IMR-90 (cell line): ENCODE measurements around the gene RBP5. TPM values are rescaled to one million over a fixed set of nuclear protein-coding genes. Genes with fewer than 3 reads are reported as not detected.

Source experiments
- ATAC-seq: fragments of 200-7000 bp; cut with Tn5 transposase; 2 replicates; pipeline ENCODE4 v1.9.1; 2020; ENCODE audit warnings: low read depth, mild to moderate bottlenecking, moderate library complexity
- BruUV-seq: library from RNA; stranded (reverse); fragments of 400-500 nt; replicated peaks from 2 replicates; lab custom pipeline; 2021; lab: Mats Ljungman, UMichigan
- CTCF ChIA-PET: fragments of 300-600 bp; formaldehyde crosslinking; extraction: SDS; loops from one replicate; lab custom pipeline; 2021; ENCODE audit warnings: antibody characterized with exemption; lab: Yijun Ruan, JAX
- POLR2A ChIA-PET: fragments of 300-600 bp; sonication (Branson Sonifier 250); formaldehyde crosslinking; loops from one replicate; lab custom pipeline; 2022; ENCODE audit warnings: antibody characterized with exemption; ENCODE audit not compliant: unreplicated experiment; lab: Charles Lee
- DNase-seq: peaks from one replicate; pipeline ENCODE4 v3.0.0; 2013
- H2AFZ ChIP-seq: replicated peaks from 2 replicates; pipeline ENCODE3; 2013; ENCODE audit warnings: low read length, mild to moderate bottlenecking; ENCODE audit not compliant: poor library complexity
- H2AK5ac ChIP-seq: 2 replicates; pipeline ENCODE4 v1.6.1; 2013; ENCODE audit warnings: low read depth, low read length, inconsistent platforms
- H2AK9ac ChIP-seq: replicated peaks from 2 replicates; pipeline ENCODE3; 2013; ENCODE audit warnings: mild to moderate bottlenecking, low read depth, low read length, moderate library complexity; ENCODE audit not compliant: poor library complexity
- H2BK120ac ChIP-seq: 2 replicates; pipeline ENCODE4 v1.6.1; 2013; ENCODE audit warnings: low read depth, low read length, inconsistent platforms
- H2BK15ac ChIP-seq: 3 replicates; pipeline ENCODE4 v1.6.1; 2013; ENCODE audit warnings: low read depth, low read length, inconsistent platforms
- H2BK20ac ChIP-seq: 2 replicates; pipeline ENCODE4 v1.6.1; 2013; ENCODE audit warnings: low read depth, mild to moderate bottlenecking, inconsistent platforms, low read length, moderate library complexity
- H2BK5ac ChIP-seq: 2 replicates; pipeline ENCODE4 v1.6.1; 2013; ENCODE audit warnings: mild to moderate bottlenecking, low read depth, low read length, inconsistent platforms; ENCODE audit not compliant: poor library complexity, severe bottlenecking
- H3K14ac ChIP-seq: replicated peaks from 2 replicates; pipeline ENCODE4 v1.6.1; 2013; ENCODE audit warnings: low read depth, low read length, inconsistent platforms
- H3K18ac ChIP-seq: 2 replicates; pipeline ENCODE4 v1.6.1; 2013; ENCODE audit warnings: low read depth, low read length, control low read depth
- H3K23ac ChIP-seq: 2 replicates; pipeline ENCODE4 v1.6.1; 2013; ENCODE audit warnings: low read depth, low read length, inconsistent platforms
- H3K27ac ChIP-seq: 2 replicates; pipeline ENCODE4 v1.5.1; 2013; ENCODE audit warnings: mild to moderate bottlenecking, control low read depth, low read length; ENCODE audit not compliant: insufficient read depth
- H3K27me3 ChIP-seq: 2 replicates; pipeline ENCODE4 v1.6.1; 2013; ENCODE audit warnings: low read length; ENCODE audit not compliant: control insufficient read depth, insufficient read depth
- H3K36me3 ChIP-seq: 2 replicates; pipeline ENCODE4 v1.6.1; 2013; ENCODE audit warnings: low read length, mixed read lengths; ENCODE audit not compliant: control insufficient read depth, insufficient read depth
- H3K4ac ChIP-seq: 2 replicates; pipeline ENCODE4 v1.6.1; 2013; ENCODE audit warnings: low read depth, low read length, inconsistent platforms
- H3K4me1 ChIP-seq: 2 replicates; pipeline ENCODE4 v1.6.1; 2013; ENCODE audit warnings: low read length, mixed read lengths; ENCODE audit not compliant: control insufficient read depth, insufficient read depth
- H3K4me2 ChIP-seq: 2 replicates; pipeline ENCODE4 v1.6.1; 2013; ENCODE audit warnings: low read depth, mild to moderate bottlenecking, control low read depth, low read length, moderate library complexity
- H3K4me3 ChIP-seq: 2 replicates; pipeline ENCODE4 v1.5.1; 2013; ENCODE audit warnings: low read depth, mild to moderate bottlenecking, control low read depth, low read length, moderate library complexity; ENCODE audit not compliant: insufficient read depth
- H3K56ac ChIP-seq: 2 replicates; pipeline ENCODE4 v1.6.1; 2013; ENCODE audit warnings: low read length, inconsistent platforms; ENCODE audit not compliant: insufficient read depth; ENCODE audit errors: extremely low read depth
- H3K79me1 ChIP-seq, 2 experiments: 2 replicates each; pipeline ENCODE4 v1.6.1; 2013; ENCODE audit warnings: low read length in 2 of 2, inconsistent platforms in 1 of 2, low read depth in 1 of 2
- H3K9ac ChIP-seq: 2 replicates; pipeline ENCODE4 v1.6.1; 2013; ENCODE audit warnings: low read depth, low read length, control low read depth
- H3K9me1 ChIP-seq: 2 replicates; pipeline ENCODE4 v1.6.1; 2013; ENCODE audit warnings: low read length, inconsistent platforms; ENCODE audit not compliant: insufficient read depth
- H3K9me3 ChIP-seq: 2 replicates; pipeline ENCODE4 v1.6.1; 2013; ENCODE audit warnings: low read length; ENCODE audit not compliant: control insufficient read depth, insufficient read depth
- H4K20me1 ChIP-seq: 2 replicates; pipeline ENCODE4 v1.6.1; 2013; ENCODE audit warnings: low read length, inconsistent platforms; ENCODE audit not compliant: insufficient read depth
- H4K5ac ChIP-seq: 2 replicates; pipeline ENCODE4 v1.6.1; 2013; ENCODE audit warnings: mild to moderate bottlenecking, low read depth, low read length, control low read depth
- H4K8ac ChIP-seq, 2 experiments: 2 replicates each; pipeline ENCODE4 v1.6.1; 2013; ENCODE audit warnings: low read depth in 2 of 2, low read length in 2 of 2, control low read depth in 1 of 2, inconsistent platforms in 1 of 2
- H4K91ac ChIP-seq: 2 replicates; pipeline ENCODE4 v1.6.1; 2013; ENCODE audit warnings: low read depth, low read length, inconsistent platforms; ENCODE audit not compliant: insufficient read depth
- BHLHE40 ChIP-seq: fragments of 150-350 bp; IDR thresholded peaks from 2 replicates; pipeline ENCODE4 v1.6.1; 2016; ENCODE audit warnings: mild to moderate bottlenecking, low read depth, low read length
- FOS ChIP-seq: fragments of 150-350 bp; IDR thresholded peaks from 2 replicates; pipeline ENCODE4 v1.6.1; 2016; ENCODE audit warnings: low read depth, low read length
- MAFK ChIP-seq: IDR thresholded peaks from 2 replicates; pipeline ENCODE4 v1.6.1; 2012; ENCODE audit warnings: low read depth, low read length, improper control_type of control experiment
- MAZ ChIP-seq: IDR thresholded peaks from 2 replicates; pipeline ENCODE4 v1.6.1; 2012; ENCODE audit warnings: low read depth, mild to moderate bottlenecking, low read length, improper control_type of control experiment, moderate library complexity, borderline replicate concordance
- MXI1 ChIP-seq: IDR thresholded peaks from 2 replicates; pipeline ENCODE4 v1.6.1; 2012; ENCODE audit warnings: low read depth, mild to moderate bottlenecking, low read length, moderate library complexity, borderline replicate concordance
- NFE2L2 ChIP-seq: fragments of 150-350 bp; IDR thresholded peaks from 2 replicates; pipeline ENCODE4 v1.6.1; 2016; ENCODE audit warnings: low read depth, mild to moderate bottlenecking, low read length
- POLR2A ChIP-seq: IDR thresholded peaks from 2 replicates; pipeline ENCODE4 v1.6.1; 2012; ENCODE audit warnings: mild to moderate bottlenecking, low read depth, low read length
- RAD21 ChIP-seq: IDR thresholded peaks from 2 replicates; pipeline ENCODE4 v1.6.1; 2012; ENCODE audit warnings: low read length, improper control_type of control experiment
- RCOR1 ChIP-seq: IDR thresholded peaks from 2 replicates; pipeline ENCODE4 v1.6.1; 2012; ENCODE audit warnings: mild to moderate bottlenecking, low read length, improper control_type of control experiment; ENCODE audit not compliant: insufficient replicate concordance
- RFX5 ChIP-seq: IDR thresholded peaks from 2 replicates; pipeline ENCODE4 v1.8.0; 2012; ENCODE audit warnings: low read depth, mild to moderate bottlenecking, low read length, moderate library complexity
- SMC3 ChIP-seq: fragments of 150-350 bp; IDR thresholded peaks from 2 replicates; pipeline ENCODE4 v1.6.1; 2016; ENCODE audit warnings: low read depth, mild to moderate bottlenecking, antibody characterized with exemption, low read length, moderate library complexity
- USF2 ChIP-seq: fragments of 150-350 bp; IDR thresholded peaks from 2 replicates; pipeline ENCODE4 v1.6.1; 2017; ENCODE audit warnings: mild to moderate bottlenecking, antibody characterized with exemption, low read length, low read depth
- WGBS, 2 experiments: methylation state at CpG; one replicate each; pipeline versions ENCODE4 v1.1.5 to v1.1.7; 2013; ENCODE audit warnings: missing lambda C conversion rate in 2 of 2; ENCODE audit not compliant: insufficient read length in 1 of 2; ENCODE audit errors: extremely low coverage in 2 of 2; 5-methylcytosine and 5-hydroxymethylcytosine counted together
- dilution Hi-C: fragments of 300-500 bp; cut with HindIII; formaldehyde crosslinking; loops from one replicate; pipeline ENCODE4 v1.14.3; 2018; ENCODE audit warnings: low sequenced_read_pairs; ENCODE audit not compliant: unreplicated experiment
- in situ Hi-C: fragments of 300-500 bp; cut with MboI; formaldehyde crosslinking; loops from 3 replicates; pipeline ENCODE4 v1.14.3; 2019; ENCODE audit warnings: low sequenced_read_pairs, inconsistent platforms, mixed read lengths
- intact Hi-C: fragments of 100-400 bp; cut with micrococcal nuclease; formaldehyde crosslinking; loops from 2 replicates; pipeline ENCODE4 v1.10.0; 2022
- polyA plus RNA-seq, 3 experiments: library from polyadenylated mRNA; depleted of rRNA; stranded (reverse); fragments of >200 nt; gene quantifications; 2 replicates each; pipeline ENCODE4 v1.2.3, GENCODE V29; 2012; ENCODE audit warnings: low replicate concordance in 1 of 3
- total RNA-seq: library from RNA; depleted of rRNA; stranded (reverse); fragments of >200 nt; gene quantifications from 2 replicates; pipeline ENCODE4 v1.2.3, GENCODE V29; 2012
- TF ChIP-seq, protein P1 (sequence below): conservative IDR thresholded peaks from 2 replicates; pipeline ENCODE4 v1.5.1; 2012; ENCODE audit warnings: mild to moderate bottlenecking, low read depth, low read length, improper control_type of control experiment

Gene RBP5
- total and polyA plus RNA-seq, 2 of the 4 experiments (the other 2 are of a cell fraction), result 0.15 TPM; not detected in 1

DNA sequence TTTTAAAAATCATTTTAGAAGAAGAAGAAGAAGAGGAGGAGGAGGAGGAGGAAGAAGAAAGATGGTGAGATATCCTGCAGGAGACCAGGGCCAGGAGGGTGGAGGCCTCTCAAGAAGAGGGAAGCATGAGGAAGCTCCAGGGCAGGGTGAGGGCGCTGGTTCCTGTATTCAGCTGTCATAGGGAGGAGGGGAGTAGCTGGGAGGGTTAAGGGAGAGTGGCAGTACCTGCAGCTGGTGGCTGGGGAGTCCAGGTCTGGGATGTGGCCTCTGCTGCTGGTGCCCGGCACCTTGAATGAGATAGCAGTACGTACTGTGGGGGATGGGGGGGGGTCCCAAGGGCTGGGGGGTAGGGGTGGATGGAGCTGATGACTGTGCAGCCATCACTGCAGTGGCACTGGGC lies 9.8 kb downstream of the RBP5 start:
- H3K79me1 ChIP-seq, result 0 out of 4 replicates have a peak, but pooled peaks cover 0 to 2% of the 10 kb centered on the region in 2 experiments
- DNase-seq (no peak), ATAC-seq (no peak)
- CTCF ChIA-PET, result no interaction called here
- no peak overlapping the region for H3K23ac ChIP-seq
- no peak overlapping the region for H3K56ac ChIP-seq
- no peak overlapping the region for H2BK20ac ChIP-seq
- H3K36me3 ChIP-seq, result peaks cover 41% of the 10 kb centered on the region
- H2AFZ ChIP-seq, result no peak overlapping the region
- intact Hi-C loops, result no loop called here
- H3K9me1 ChIP-seq, result no peaks in the 10 kb centered on the region
- no peak for TF ChIP-seq MXI1
- TF ChIP-seq, protein P1, sequence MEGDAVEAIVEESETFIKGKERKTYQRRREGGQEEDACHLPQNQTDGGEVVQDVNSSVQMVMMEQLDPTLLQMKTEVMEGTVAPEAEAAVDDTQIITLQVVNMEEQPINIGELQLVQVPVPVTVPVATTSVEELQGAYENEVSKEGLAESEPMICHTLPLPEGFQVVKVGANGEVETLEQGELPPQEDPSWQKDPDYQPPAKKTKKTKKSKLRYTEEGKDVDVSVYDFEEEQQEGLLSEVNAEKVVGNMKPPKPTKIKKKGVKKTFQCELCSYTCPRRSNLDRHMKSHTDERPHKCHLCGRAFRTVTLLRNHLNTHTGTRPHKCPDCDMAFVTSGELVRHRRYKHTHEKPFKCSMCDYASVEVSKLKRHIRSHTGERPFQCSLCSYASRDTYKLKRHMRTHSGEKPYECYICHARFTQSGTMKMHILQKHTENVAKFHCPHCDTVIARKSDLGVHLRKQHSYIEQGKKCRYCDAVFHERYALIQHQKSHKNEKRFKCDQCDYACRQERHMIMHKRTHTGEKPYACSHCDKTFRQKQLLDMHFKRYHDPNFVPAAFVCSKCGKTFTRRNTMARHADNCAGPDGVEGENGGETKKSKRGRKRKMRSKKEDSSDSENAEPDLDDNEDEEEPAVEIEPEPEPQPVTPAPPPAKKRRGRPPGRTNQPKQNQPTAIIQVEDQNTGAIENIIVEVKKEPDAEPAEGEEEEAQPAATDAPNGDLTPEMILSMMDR, result no peak
- TF ChIP-seq NFE2L2, result no peak
- no peak for TF ChIP-seq POLR2A
- no peak for TF ChIP-seq SMC3
- TF ChIP-seq BHLHE40, result no peak
- TF ChIP-seq RCOR1, result no peak
- no peak for TF ChIP-seq RFX5
- no peak for TF ChIP-seq RAD21
- TF ChIP-seq MAZ, result no peak
- no peak for TF ChIP-seq MAFK
- TF ChIP-seq USF2, result no peak
- TF ChIP-seq FOS, result no peak
- no peak overlapping the region for H3K4ac ChIP-seq
- no peaks in the 10 kb centered on the region for H3K27me3 ChIP-seq
- no peak overlapping the region for H2BK15ac ChIP-seq
- no peaks in the 10 kb centered on the region for H3K4me1 ChIP-seq
- no peak overlapping the region for H2BK5ac ChIP-seq
- no TSS peak for BruUV-seq
- H3K4me2 ChIP-seq, result no peak overlapping the region
- H4K20me1 ChIP-seq, result no peaks in the 10 kb centered on the region
- POLR2A ChIA-PET, result no interaction called here
- no peak overlapping the region for H3K18ac ChIP-seq
- H4K5ac ChIP-seq, result no peak overlapping the region
- H3K14ac ChIP-seq, result no peak overlapping the region
- no peaks in the 10 kb centered on the region for H3K9me3 ChIP-seq
- H2AK5ac ChIP-seq, result no peak overlapping the region
- no peak overlapping the region for H3K9ac ChIP-seq
- H2BK120ac ChIP-seq, result no peak overlapping the region
- H3K4me3 ChIP-seq, result no peak overlapping the region
- H4K91ac ChIP-seq, result no peak overlapping the region
- in situ Hi-C loops, result loop anchor here (10.0 kb wide), 1 partner anchor 174 kb away; the partner anchor contains the start of genes C12orf57 and RNU7-1
- H2AK9ac ChIP-seq, result no peak overlapping the region
- no peak overlapping the region for H4K8ac ChIP-seq
- no CpG with 5 or more reads among the region's 3 CpGs for WGBS, 2 experiments
- dilution Hi-C loops, result no loop called here
- no peak overlapping the region for H3K27ac ChIP-seq
